Stimulated activated CD4-positive, alpha-beta T cell treated with anti-CD3 and anti-CD28 coated beads, Interleukin-4, amount 100 ng/mL, for 4 hours (primary cell): ENCODE measurements around the gene CD59.
"Not testable (repeated sequence)": the region's sequence is repeated elsewhere in the genome, so short reads cannot be mapped to it uniquely, and the experiment has no call there.

Experiments used
- DNase-seq, 2 experiments: peaks; one replicate each; pipeline ENCODE4 v3.0.0-alpha.2; 2020

Gene CD59

GRCh38 chr11:33713151-33713855, 22.9 kb downstream of the CD59 start:
- no peak for DNase-seq

DNA sequence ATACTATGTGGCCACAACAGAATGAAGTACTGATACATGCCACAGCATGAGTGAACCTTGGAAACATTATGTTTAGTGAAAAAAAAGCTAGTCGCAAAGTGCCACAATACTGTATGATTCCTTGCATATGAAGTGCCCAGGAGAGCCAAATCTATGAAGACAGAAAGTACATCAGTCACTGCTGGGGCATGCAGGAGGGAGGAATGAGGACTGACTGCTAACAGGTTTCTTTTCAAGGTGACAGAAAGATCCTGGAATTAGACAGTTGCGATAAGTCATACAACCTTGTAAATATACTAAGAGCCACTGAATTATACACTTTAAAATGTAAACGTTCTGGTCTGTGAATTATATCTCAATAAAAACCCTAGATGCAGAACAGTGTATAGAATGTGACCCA, 23.8 kb downstream of the CD59 start:
- no peak for DNase-seq

DNA sequence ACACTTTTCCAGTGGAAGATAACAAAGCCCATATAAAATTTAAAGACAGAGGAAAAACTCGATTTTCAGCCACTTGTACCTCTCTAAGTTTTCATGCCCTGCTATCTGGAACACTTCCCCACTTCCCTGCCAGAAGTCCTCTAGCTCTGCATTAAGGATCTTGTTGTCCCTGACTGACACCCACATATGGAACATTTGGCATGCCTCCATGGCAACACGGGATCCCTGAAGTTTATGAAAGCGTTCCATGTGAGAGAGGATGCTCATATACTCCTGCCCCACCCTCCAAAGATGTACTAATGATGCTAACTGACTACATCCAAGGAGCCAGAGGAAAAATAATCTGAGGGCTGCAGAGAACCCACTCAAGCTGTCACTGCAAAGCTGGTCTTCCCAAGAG, 26.8 kb downstream of the CD59 start:
- DNase-seq = no peak

DNA sequence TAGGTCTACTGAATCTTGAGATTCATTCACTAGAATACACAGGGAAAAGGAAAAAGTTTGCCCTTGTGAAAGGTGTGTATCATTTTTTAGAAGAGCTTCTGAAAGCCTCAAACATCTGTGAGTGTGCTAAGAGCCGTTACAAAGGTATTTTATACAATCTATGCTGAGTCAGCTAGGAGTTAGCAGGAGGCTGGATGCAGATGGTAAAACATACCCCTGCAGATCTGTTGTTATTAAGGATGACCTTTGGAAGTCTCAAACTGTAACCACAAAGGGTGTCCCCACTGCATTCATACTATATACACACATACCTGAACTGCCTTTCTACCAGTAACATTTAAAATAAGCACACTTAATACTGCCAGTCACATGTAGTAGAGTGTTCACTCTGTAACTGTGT, 27.2 kb downstream of the CD59 start:
- DNase-seq = no peak

GRCh38 chr11:33707831-33708230, 28.4 kb downstream of the CD59 start:
- DNase-seq = not testable (repeated sequence)

- DNase-seq = no peak
Observed at GRCh38 chr11:33706966-33707365, 29.3 kb downstream of the CD59 start.

DNA sequence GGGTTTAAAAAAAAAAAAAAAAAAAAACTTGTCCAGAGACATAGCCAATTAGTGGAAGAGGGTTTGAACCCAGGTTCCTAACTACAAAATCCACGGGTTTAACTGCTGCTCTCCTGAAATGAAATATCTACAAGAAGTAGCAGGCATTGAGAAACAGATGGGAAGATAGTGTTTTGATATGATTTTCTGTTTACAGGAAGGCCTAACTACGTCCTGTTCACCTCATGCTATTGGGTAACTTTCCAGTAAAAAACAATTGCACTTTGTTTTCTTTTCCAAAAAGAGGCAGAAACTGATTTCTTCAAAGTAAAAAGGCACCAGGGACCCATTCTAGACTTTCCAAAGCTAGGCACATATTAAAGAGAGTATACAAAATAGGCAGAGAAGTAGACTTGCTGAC, 29.7 kb downstream of the CD59 start:
- no peak for DNase-seq

- no peak for DNase-seq
Observed at GRCh38 chr11:33704240-33705002, 31.8 kb downstream of the CD59 start.

- DNase-seq = no peak
Observed at GRCh38 chr11:33703788-33704187, 32.4 kb downstream of the CD59 start.

- DNase-seq = no peak
Observed at GRCh38 chr11:33703234-33703633, 33.0 kb downstream of the CD59 start.

DNA sequence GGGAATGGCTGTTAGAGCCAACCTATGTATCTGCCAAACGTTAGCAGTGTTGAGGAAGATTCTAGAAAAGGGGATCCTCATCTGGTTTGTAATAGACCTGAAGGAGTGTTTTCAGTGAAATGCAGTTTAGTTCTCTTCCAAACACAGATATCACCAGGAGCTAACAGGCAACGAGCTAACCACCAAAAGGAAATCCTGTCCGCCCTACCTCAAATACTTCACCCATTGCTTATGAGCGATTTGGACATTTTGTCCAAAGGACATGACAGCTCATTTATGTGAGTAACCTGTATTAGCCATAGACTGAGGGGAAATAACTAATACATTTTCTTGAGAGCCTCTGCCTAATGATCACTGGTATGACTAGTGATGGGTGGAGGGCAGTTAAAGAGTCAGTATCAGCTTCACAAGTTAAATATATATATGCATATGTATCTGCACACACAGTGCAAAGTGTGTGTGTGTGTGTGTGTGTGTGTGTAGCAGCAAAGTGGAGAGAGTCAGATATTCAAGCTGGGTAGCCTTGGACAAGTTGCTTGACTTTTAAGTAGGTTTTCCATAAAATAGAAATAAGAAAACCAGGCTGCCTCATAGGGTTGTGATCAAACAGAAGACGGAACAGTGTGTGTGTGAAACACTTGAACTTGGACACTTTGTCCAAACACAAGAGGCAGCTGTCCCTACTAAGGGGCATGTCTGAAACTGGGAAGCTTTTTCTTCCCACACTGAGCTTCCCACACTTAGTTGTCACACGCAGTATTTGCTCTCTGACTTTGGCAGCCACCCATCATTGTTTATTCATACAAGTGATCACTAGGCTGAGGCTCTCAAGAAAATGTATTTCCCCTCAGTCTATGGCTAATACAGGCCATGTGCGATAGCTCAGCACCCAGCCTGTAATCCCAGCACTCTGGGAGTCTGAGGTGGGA, 34.7 kb downstream of the CD59 start:
- no peak for DNase-seq

DNA sequence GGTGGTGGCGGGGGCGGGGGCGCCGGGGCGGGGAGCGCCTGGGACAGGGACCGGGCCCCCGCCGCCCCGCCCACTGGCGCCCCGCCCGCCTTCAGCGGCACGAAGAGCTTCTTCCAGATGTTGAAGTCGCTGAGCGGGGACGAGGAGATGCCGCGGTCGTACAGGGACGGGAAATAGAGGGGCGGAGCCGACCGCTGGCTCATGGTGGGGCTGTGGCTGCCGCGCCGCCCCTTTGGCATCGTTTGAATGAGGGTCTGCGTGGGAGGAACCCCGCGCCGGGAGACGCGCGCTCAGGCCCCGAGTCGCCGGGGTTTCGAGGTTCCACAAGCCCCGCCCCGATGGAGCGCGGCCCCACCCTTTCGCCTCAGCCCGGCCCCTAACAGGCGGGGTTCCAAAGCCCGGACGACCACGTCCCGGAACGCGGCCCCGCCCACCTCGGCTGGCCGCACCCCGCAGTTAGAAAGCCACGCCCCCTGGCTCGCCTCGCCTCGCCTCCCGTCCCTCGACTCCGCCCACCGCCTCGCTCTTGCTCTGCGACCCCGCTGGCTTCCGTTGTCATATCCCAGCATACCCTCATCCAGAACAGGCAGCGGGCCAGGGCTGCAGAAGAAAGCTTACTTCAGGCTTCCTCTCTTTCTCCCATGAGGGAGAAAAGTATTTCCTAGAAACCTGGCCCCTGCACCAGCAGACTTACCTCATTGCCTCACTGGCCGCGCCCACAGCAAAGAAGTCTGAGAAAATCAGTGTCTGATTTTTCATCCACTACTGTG, 35.5 kb downstream of the CD59 start, which contains the start of gene C11orf91:
C11orf91 (minus strand) TSS at position 325 of the 770 bp plus-strand sequence; CDS start at position 239, 86 bp downstream.
- DNase-seq = peak; percentile 91 to 93

GRCh38 chr11:33700063-33700501, 36.1 kb downstream of the CD59 start:
- no peak for DNase-seq

DNA sequence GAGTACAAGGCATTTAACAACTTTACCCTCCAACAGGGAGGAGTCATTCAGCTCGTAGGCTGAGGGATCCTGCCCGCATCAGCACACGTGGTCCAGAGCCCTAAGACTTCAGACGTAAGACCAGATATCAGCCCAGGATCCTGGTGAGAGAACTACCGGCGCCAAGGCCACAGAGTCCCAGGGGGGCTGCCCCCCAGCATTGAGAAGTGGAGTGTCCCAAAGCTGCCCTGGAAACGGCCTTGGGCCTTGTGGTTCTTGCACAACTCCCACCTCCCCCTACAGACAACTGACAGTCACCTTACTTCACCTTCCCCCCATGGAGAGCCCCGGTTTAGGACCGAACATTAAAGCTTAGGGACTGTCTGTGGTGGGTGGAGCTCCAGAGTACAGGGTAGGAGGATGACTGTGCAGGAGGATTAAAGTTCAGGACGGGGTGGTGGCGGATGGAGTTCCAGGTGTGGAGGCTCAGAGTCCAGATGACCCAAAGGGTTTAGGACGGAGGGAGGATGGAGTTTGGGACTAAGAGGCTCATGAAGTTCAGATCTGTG, 36.6 kb downstream of the CD59 start:
- DNase-seq = no peak

DNA sequence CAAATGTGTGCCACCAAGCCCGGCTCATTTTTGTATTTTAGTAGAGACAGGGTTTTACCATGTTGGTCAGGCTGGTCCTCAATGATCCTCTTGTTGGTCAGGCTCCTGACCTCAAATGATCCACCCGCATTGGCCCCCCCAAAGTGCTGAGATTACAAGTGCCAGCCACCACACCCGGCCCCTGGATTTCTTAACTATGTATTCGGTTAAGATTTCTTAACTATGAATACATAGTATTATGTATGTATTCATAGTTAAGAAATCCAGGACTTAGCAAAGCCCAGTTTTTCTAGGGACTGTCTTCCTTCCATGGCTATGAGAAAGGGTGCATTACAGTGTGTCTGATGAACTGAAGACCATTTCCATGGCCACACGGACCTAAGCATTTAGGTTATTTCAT, 37.3 kb downstream of the CD59 start:
- no peak for DNase-seq

DNA sequence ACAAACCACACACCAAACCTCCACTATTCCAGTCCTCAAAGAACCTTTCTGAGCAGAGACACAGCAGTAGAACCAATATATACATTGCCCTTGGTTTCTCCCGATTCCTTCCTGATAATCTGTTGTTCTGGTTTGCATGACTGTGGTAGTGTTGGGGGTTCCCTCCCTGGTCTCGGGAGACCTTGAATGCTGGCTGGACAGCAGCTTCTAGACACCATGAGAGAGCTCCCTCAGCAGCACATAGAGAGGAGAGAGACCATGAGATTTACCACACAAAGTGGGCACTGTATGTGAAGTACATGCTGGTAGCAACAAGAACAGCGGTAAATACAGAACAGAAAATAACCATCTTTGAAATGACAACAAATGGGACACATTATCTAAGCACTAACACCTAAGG, 38.2 kb downstream of the CD59 start:
- DNase-seq = no peak

DNA sequence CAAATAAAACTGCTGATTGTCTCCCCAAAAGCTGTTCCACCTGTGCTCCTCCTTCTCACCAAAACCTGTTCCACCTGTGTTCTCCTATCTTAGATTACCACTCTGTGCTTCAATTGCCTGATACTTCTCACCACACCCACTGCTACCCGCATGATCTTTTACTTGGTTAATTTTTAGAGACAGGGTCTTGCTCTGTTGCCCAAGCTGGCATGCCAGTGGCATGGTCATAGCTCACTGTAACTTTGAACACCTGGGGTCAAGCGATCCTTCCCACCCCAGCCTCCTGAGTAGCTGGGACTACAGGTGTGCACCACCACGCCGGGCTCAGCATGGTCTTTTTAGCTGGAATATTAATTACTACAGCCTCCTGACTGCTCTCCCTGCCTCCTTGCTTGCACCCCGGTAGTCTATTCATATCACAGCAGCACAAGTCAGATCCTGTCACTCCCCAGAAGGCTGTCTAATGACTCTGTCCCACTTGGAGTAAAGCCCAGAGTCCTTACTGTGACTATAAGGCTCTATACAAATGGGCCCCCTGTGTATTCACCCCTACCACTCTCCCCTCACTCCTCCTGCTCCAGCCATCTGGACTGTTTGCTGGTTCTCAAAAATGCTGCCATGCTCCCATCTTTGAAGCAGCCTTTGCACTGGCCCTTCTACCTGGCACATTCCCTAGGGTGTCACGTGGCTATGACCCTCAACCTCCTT, 39.1 kb downstream of the CD59 start:
- no peak for DNase-seq

- DNase-seq = no peak
Observed at GRCh38 chr11:33696411-33696810, 39.8 kb downstream of the CD59 start.

DNA sequence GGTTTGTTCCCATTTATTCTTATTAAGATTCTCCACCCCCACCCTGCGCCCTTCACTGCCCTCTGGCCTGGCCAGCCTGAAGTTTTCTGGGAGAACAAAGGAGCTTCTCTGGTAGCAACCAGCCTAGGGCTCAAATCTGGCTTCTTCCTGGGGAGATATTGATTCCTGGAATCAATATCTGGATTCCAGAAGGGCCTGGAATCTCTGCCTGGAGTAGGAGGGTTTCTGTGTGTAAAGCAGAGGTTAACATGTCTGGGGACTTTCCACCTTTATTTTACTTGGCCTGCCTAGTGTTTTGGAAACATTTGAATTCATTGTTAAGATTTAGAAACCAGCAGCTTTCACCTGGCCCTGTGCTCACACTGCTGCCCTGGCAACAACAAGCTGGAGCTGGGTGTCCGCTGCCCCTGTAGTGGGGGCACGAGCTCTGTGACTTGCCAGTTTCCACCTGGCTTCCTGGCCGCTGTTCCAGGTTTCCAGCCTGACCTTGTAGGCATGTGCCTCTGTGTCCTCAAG, 41.1 kb downstream of the CD59 start:
- DNase-seq = no peak

GRCh38 chr11:33694346-33695050, 41.7 kb downstream of the CD59 start:
- no peak for DNase-seq

DNA sequence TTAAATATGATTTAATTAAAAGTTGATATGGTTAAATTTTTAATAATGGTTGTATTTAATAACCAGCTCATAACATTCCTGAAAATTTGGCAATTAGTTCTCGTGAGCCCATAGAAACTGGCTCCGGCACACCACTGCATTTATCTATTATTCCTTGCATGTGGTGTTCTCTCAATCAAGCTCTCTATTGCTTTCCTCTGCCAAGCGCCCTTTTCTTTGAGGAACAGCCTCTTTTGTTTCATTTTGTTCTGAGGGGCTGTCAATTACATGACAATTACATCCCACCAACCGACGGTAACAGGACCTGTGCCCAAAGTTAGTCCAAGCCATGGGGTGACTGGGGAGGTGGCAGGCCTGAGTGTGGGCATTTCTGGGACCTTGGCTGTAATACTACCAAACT, 43.7 kb downstream of the CD59 start:
- no peak for DNase-seq
